ENCODE data around the gene TMEM87B. TPM values are rescaled to one million over a fixed set of nuclear protein-coding genes. Genes with fewer than 3 reads are reported as not detected.

The TMEM87B gene
- total and polyA plus RNA-seq, 10 of the 15 experiments (the other 5 are each of a cell fraction or from before 2014, with no cell fraction given), result 5.7 to 20.6 (median 12.3) TPM

DNA sequence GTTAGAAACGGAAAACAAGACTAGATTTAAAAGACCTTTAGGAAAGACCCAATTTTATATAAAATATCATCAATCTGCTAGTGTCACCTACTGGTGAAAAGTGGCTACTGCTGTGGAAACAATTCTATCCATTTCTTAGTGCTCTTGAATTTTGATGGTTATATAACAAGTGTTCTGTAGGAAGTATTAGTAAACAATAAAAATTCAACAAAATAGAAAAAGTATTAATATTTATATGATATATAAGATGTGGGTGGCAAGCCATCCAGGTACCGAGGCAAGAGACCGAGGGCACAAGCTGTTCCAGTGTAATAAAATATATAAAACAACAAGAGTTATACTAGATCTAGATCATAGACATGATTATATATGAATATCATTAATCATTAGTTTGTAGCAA is 6.2 kb upstream of the TMEM87B start:
- intact Hi-C loops (cut with micrococcal nuclease; ENCODE audit: unreplicated experiment) (loop anchor here (1.0 to 10.0 kb wide), 2 partner anchors 94 to 162 kb away; no protein-coding TSS in a partner anchor), in situ Hi-C loops (cut with MboI) (no loop called here)
- FAIRE-seq, result no peak
- Histone ChIP-seq H4K20me1 (ENCODE audit: control insufficient read depth, insufficient read depth) (no peaks in the 10 kb centered on the region), H3K9me3 (replicated peaks; ENCODE audit: control insufficient read depth, insufficient read depth, low read length) (no peaks in the 10 kb centered on the region; the same call in 2 of the 3 replicates), H3K27ac (ENCODE audit: control insufficient read depth, insufficient read depth) (no peak overlapping the region), H3K4me1 (ENCODE audit: control insufficient read depth, insufficient read depth, low read length) (no peaks in the 10 kb centered on the region), H2AFZ (ENCODE audit: control insufficient read depth, low read depth, low read length) (no peak overlapping the region), H3K79me2 (ENCODE audit: control insufficient read depth, insufficient read depth, low read length) (no peaks in the 10 kb centered on the region), H3K27me3 (replicated peaks in 1 of 2; ENCODE audit: control insufficient read depth in 2 of 2, insufficient read depth in 2 of 2, low read length in 1 of 2) (no peaks in the 10 kb centered on the region), H3K4me2 (ENCODE audit: control insufficient read depth, insufficient read depth) (no peak overlapping the region), H3K9ac (ENCODE audit: control insufficient read depth, insufficient read depth, low read length) (no peak overlapping the region), H3K36me3 (ENCODE audit: control insufficient read depth in 2 of 2, insufficient read depth in 2 of 2, low read length in 1 of 2) (no peaks in the 10 kb centered on the region), H3K4me3 (no peak overlapping the region)
- no TSS peak for BruUV-seq (replicated peaks)
- ChIA-PET CTCF (interaction anchor here (0.6 to 11.6 kb wide), 9 partner anchors 9 to 164 kb away, joined by 3 to 189 read pairs (median 3); partner anchors contain the start of gene MERTK), RAD21 (ENCODE audit: unreplicated experiment) (interaction anchor here (0.9 to 3.9 kb wide), 3 partner anchors 149 to 207 kb away, joined by 3 to 22 read pairs (median 21); partner anchors contain the start of gene MERTK), SMC1A (ENCODE audit: uncharacterized antibody, unreplicated experiment) (interaction anchor here (0.6 to 9.0 kb wide), 8 partner anchors 33 to 211 kb away, joined by 3 to 85 read pairs (median 5); partner anchors contain the start of gene ANAPC1), POLR2A (interaction anchor here (2.0 kb wide), 1 partner anchor 161 kb away, joined by 5 read pairs; no protein-coding TSS in a partner anchor)
- no peak for DNase-seq (ENCODE audit: low read depth, low spot score)
- peak; percentile 91 for ATAC-seq
- 18% methylated on average over 3 of the region's 3 CpGs for WGBS (ENCODE audit: insufficient coverage, insufficient replicate concordance, low lambda C conversion rate, missing lambda C conversion rate)
- no peak for TF ChIP-seq NFYA (IDR thresholded peaks at IDR 0.05; ENCODE audit: borderline replicate concordance, low read depth, low read length)
- TF ChIP-seq, protein P1, sequence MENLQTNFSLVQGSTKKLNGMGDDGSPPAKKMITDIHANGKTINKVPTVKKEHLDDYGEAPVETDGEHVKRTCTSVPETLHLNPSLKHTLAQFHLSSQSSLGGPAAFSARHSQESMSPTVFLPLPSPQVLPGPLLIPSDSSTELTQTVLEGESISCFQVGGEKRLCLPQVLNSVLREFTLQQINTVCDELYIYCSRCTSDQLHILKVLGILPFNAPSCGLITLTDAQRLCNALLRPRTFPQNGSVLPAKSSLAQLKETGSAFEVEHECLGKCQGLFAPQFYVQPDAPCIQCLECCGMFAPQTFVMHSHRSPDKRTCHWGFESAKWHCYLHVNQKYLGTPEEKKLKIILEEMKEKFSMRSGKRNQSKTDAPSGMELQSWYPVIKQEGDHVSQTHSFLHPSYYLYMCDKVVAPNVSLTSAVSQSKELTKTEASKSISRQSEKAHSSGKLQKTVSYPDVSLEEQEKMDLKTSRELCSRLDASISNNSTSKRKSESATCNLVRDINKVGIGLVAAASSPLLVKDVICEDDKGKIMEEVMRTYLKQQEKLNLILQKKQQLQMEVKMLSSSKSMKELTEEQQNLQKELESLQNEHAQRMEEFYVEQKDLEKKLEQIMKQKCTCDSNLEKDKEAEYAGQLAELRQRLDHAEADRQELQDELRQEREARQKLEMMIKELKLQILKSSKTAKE (IDR thresholded peaks at IDR 0.05; ENCODE audit: low read depth, poor library complexity, severe bottlenecking), result peak; percentile 61
- no peak for TF ChIP-seq ETV6 (conservative IDR thresholded peaks at IDR 0.05 in 1 of 2, IDR thresholded peaks at IDR 0.05 in 1 of 2; ENCODE audit: borderline replicate concordance in 1 of 2, low read depth in 1 of 2)
- no peak for TF ChIP-seq SMAD5 (IDR thresholded peaks at IDR 0.05; ENCODE audit: low read depth)
- TF ChIP-seq MLLT1 (IDR thresholded peaks at IDR 0.05), result no peak
- TF ChIP-seq, protein P2, sequence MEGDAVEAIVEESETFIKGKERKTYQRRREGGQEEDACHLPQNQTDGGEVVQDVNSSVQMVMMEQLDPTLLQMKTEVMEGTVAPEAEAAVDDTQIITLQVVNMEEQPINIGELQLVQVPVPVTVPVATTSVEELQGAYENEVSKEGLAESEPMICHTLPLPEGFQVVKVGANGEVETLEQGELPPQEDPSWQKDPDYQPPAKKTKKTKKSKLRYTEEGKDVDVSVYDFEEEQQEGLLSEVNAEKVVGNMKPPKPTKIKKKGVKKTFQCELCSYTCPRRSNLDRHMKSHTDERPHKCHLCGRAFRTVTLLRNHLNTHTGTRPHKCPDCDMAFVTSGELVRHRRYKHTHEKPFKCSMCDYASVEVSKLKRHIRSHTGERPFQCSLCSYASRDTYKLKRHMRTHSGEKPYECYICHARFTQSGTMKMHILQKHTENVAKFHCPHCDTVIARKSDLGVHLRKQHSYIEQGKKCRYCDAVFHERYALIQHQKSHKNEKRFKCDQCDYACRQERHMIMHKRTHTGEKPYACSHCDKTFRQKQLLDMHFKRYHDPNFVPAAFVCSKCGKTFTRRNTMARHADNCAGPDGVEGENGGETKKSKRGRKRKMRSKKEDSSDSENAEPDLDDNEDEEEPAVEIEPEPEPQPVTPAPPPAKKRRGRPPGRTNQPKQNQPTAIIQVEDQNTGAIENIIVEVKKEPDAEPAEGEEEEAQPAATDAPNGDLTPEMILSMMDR (IDR thresholded peaks at IDR 0.05 in 2 of 3, conservative IDR thresholded peaks at IDR 0.05 in 1 of 3; ENCODE audit: control insufficient read depth in 2 of 3, extremely low read depth in 1 of 3, insufficient read depth in 1 of 3, low read depth in 3 of 3, low read length in 3 of 3), result peak; percentile 72 to 85 (median 73)
- TF ChIP-seq LARP7 (IDR thresholded peaks at IDR 0.05), result no peak
- TF ChIP-seq CEBPB (IDR thresholded peaks at IDR 0.05; ENCODE audit: borderline replicate concordance in 1 of 2, low read depth in 2 of 2, low read length in 2 of 2), result no peak
- TF ChIP-seq ZNF384 (IDR thresholded peaks at IDR 0.05; ENCODE audit: borderline replicate concordance, low read depth, low read length), result no peak
- TF ChIP-seq MYB (IDR thresholded peaks at IDR 0.05; ENCODE audit: borderline replicate concordance, low read depth, low read length), result no peak
- no peak for TF ChIP-seq TCF7 (IDR thresholded peaks at IDR 0.05; ENCODE audit: borderline replicate concordance)
- no peak for TF ChIP-seq KAT2A (conservative IDR thresholded peaks at IDR 0.05; ENCODE audit: control insufficient read depth, low read depth, low read length)
- peak; percentile 85 for TF ChIP-seq RAD21 (IDR thresholded peaks at IDR 0.05; ENCODE audit: insufficient read depth, low read depth, low read length)
- TF ChIP-seq BCL3 (IDR thresholded peaks at IDR 0.05; ENCODE audit: borderline replicate concordance, insufficient read depth, low read depth, low read length, poor library complexity, severe bottlenecking), result no peak
- no peak for TF ChIP-seq BHLHE40 (IDR thresholded peaks at IDR 0.05; ENCODE audit: borderline replicate concordance in 1 of 2, low read depth in 2 of 2, low read length in 1 of 2)
- TF ChIP-seq BRCA1 (IDR thresholded peaks at IDR 0.05; ENCODE audit: low read depth, low read length), result no peak
